ENCODE results near the gene MVP. TPM values are rescaled to one million over a fixed set of nuclear protein-coding genes. Genes with fewer than 3 reads are reported as not detected.

MVP gene
- total and polyA plus RNA-seq, 10 donors, result 72.3 to 200 (median 152) TPM

- Histone ChIP-seq H3K27me3 (replicated peaks in 1 of 7) (peaks cover 0 to 66% (median 27%) of the 10 kb centered on the region in 7 donors), H3K4me3 (no peak overlapping the region), H3K27ac (no peak overlapping the region), H3K9me3 (no peaks in the 10 kb centered on the region), H3K4me1 (peaks cover 0 to 27% (median 18%) of the 10 kb centered on the region in 6 donors), H3K36me3 (no peaks in the 10 kb centered on the region)
- TF ChIP-seq CTCF (IDR thresholded peaks at IDR 0.05 in 8 of 11, conservative IDR thresholded peaks at IDR 0.05 in 3 of 11) (no peak), POLR2A (IDR thresholded peaks at IDR 0.05) (no peak), POLR2AphosphoS5 (IDR thresholded peaks at IDR 0.05) (no peak)
- no peak for DNase-seq
- WGBS, 5 donors, result 46 to 68% (median 59%) methylated on average over 4 of the region's 4 CpGs
- intact Hi-C loops (cut with DNase I; ENCODE audit: low total_unique reads), result loop anchor here (10.0 kb wide), 1 partner anchor 57 kb away; no protein-coding TSS in a partner anchor
Measured at GRCh38 chr16:29897333-29897732, 77.1 kb downstream of the MVP start.

Small RNAs within 50 kb of the gene (small RNA-seq; reads per million reads assigned to genes)
- gene AC009133.6 (0 reads per million in 4 donors), gene AC120114.4 (0 reads per million in 4 donors)

Other genes starting within 250 kb of the MVP start
- 10 to 100 TPM; 21.6 to 46.4 (median 28.7) TPM for gene SPN, start 157.2 kb upstream of the MVP start, total RNA-seq
- 1 to 10 TPM; 3.9 to 9.1 (median 7.3) TPM for gene SPN, start 157.2 kb upstream of the MVP start, polyA plus RNA-seq
- 10 to 100 TPM in 6 of 7 donors, 1 to 10 TPM in 1; 8.8 to 37.2 (median 21.7) TPM for gene QPRT, start 141.3 kb upstream of the MVP start, total RNA-seq
- gene QPRT, start 141.3 kb upstream of the MVP start, polyA plus RNA-seq, result 1 to 10 TPM; 3.3 to 8.0 (median 7.5) TPM
- 10 to 100 TPM; 34.5 to 46.0 (median 40.5) TPM for gene C16orf54, start 74.5 kb upstream of the MVP start, total RNA-seq
- 10 to 100 TPM; 15.6 to 21.0 (median 16.6) TPM for gene C16orf54, start 74.5 kb upstream of the MVP start, polyA plus RNA-seq
- not detected for gene ZG16, start 42.2 kb upstream of the MVP start, total RNA-seq
- gene ZG16, start 42.2 kb upstream of the MVP start, polyA plus RNA-seq, result under 1 TPM in 2 of 3 donors, not detected in 1; 0.06 to 0.07 TPM
- gene KIF22, start 29.7 kb upstream of the MVP start, total RNA-seq, result 10 to 100 TPM; 26.6 to 45.1 (median 36.2) TPM
- 10 to 100 TPM; 47.4 to 59.2 (median 56.4) TPM for gene KIF22, start 29.7 kb upstream of the MVP start, polyA plus RNA-seq
- 100 to 1,000 TPM in 4 of 7 donors, 10 to 100 TPM in 3; 82.7 to 157 (median 125) TPM for gene MAZ, start 13.9 kb upstream of the MVP start, total RNA-seq
- 100 to 1,000 TPM in 2 of 3 donors, 10 to 100 TPM in 1; 92.2 to 145 (median 100) TPM for gene MAZ, start 13.9 kb upstream of the MVP start, polyA plus RNA-seq
- 1 to 10 TPM in 2 of 7 donors, under 1 TPM in 3, not detected in 2; 0.29 to 2.1 (median 0.77) TPM for gene PRRT2, start 8.3 kb upstream of the MVP start, total RNA-seq
- under 1 TPM; 0.15 to 0.67 (median 0.22) TPM for gene PRRT2, start 8.3 kb upstream of the MVP start, polyA plus RNA-seq
- 10 to 100 TPM; 17.3 to 43.9 (median 23.6) TPM for gene PAGR1, start 4.3 kb upstream of the MVP start, total RNA-seq
- 10 to 100 TPM; 28.8 to 46.4 (median 37.9) TPM for gene PAGR1, start 4.3 kb upstream of the MVP start, polyA plus RNA-seq
- 10 to 100 TPM; 50.2 to 81.2 (median 68.9) TPM for gene CDIPT, start 42.8 kb downstream of the MVP start, total RNA-seq
- 10 to 100 TPM; 43.7 to 67.1 (median 53.1) TPM for gene CDIPT, start 42.8 kb downstream of the MVP start, polyA plus RNA-seq
- 1 to 10 TPM; 1.9 to 4.1 (median 2.7) TPM for gene SEZ6L2, start 79.1 kb downstream of the MVP start, total RNA-seq
- gene SEZ6L2, start 79.1 kb downstream of the MVP start, polyA plus RNA-seq, result 1 to 10 TPM in 1 of 3 donors, under 1 TPM in 2; 0.35 to 1.4 (median 0.54) TPM
- under 1 TPM in 3 of 7 donors, not detected in 4; 0.51 to 0.87 (median 0.66) TPM for gene ASPHD1, start 80.0 kb downstream of the MVP start, total RNA-seq
- gene ASPHD1, start 80.0 kb downstream of the MVP start, polyA plus RNA-seq, result 1 to 10 TPM in 1 of 3 donors, under 1 TPM in 2; 0.28 to 1.6 (median 0.99) TPM
- gene KCTD13, start 105.8 kb downstream of the MVP start, total RNA-seq, result 10 to 100 TPM; 20.7 to 59.3 (median 34.7) TPM
- 10 to 100 TPM; 11.2 to 18.9 (median 15.3) TPM for gene KCTD13, start 105.8 kb downstream of the MVP start, polyA plus RNA-seq
- 100 to 1,000 TPM in 5 of 7 donors, 10 to 100 TPM in 2; 89.3 to 135 (median 107) TPM for gene TMEM219, start 141.6 kb downstream of the MVP start, total RNA-seq
- gene TMEM219, start 141.6 kb downstream of the MVP start, polyA plus RNA-seq, result 100 to 1,000 TPM; 144 to 191 (median 155) TPM
- gene TAOK2, start 153.4 kb downstream of the MVP start, total RNA-seq, result 10 to 100 TPM; 60.0 to 96.5 (median 78.6) TPM
- 10 to 100 TPM; 13.2 to 52.0 (median 18.5) TPM for gene TAOK2, start 153.4 kb downstream of the MVP start, polyA plus RNA-seq
- 10 to 100 TPM in 6 of 7 donors, 1 to 10 TPM in 1; 10.0 to 17.7 (median 13.4) TPM for gene HIRIP3, start 175.2 kb downstream of the MVP start, total RNA-seq
- gene HIRIP3, start 175.2 kb downstream of the MVP start, polyA plus RNA-seq, result 10 to 100 TPM; 12.5 to 16.1 (median 15.5) TPM
- 10 to 100 TPM; 62.6 to 89.5 (median 72.6) TPM for gene INO80E, start 175.8 kb downstream of the MVP start, total RNA-seq
- gene INO80E, start 175.8 kb downstream of the MVP start, polyA plus RNA-seq, result 10 to 100 TPM; 47.9 to 93.3 (median 57.1) TPM
- gene DOC2A, start 190.6 kb downstream of the MVP start, total RNA-seq, result 1 to 10 TPM in 6 of 7 donors, under 1 TPM in 1; 0.74 to 4.2 (median 2.5) TPM
- gene DOC2A, start 190.6 kb downstream of the MVP start, polyA plus RNA-seq, result 1 to 10 TPM; 2.0 to 4.8 (median 2.3) TPM
- not detected for gene C16orf92, start 202.7 kb downstream of the MVP start, total RNA-seq
- gene C16orf92, start 202.7 kb downstream of the MVP start, polyA plus RNA-seq, result not detected
- not detected for gene TLCD3B, start 210.8 kb downstream of the MVP start, total RNA-seq
- gene TLCD3B, start 210.8 kb downstream of the MVP start, polyA plus RNA-seq, result under 1 TPM in 2 of 3 donors, not detected in 1; 0.09 to 0.10 TPM
- gene ALDOA, start 245.3 kb downstream of the MVP start, total RNA-seq, result 100 to 1,000 TPM; 579 to 880 (median 622) TPM
- gene ALDOA, start 245.3 kb downstream of the MVP start, polyA plus RNA-seq, result 100 to 1,000 TPM; 424 to 551 (median 496) TPM

Data from spleen (tissue), 11 donors.